Measurements from ENCODE around the gene TNS1.

TNS1 gene

GRCh38 chr2:217976301-217976700 is 26.5 kb downstream of the TNS1 start:
- TF ChIP-seq, protein P1, sequence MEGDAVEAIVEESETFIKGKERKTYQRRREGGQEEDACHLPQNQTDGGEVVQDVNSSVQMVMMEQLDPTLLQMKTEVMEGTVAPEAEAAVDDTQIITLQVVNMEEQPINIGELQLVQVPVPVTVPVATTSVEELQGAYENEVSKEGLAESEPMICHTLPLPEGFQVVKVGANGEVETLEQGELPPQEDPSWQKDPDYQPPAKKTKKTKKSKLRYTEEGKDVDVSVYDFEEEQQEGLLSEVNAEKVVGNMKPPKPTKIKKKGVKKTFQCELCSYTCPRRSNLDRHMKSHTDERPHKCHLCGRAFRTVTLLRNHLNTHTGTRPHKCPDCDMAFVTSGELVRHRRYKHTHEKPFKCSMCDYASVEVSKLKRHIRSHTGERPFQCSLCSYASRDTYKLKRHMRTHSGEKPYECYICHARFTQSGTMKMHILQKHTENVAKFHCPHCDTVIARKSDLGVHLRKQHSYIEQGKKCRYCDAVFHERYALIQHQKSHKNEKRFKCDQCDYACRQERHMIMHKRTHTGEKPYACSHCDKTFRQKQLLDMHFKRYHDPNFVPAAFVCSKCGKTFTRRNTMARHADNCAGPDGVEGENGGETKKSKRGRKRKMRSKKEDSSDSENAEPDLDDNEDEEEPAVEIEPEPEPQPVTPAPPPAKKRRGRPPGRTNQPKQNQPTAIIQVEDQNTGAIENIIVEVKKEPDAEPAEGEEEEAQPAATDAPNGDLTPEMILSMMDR (IDR thresholded peaks at IDR 0.05; ENCODE audit: low read depth, low read length) = no peak
- no peak for DNase-seq (ENCODE audit: extremely low read depth, low read depth)

GRCh38 chr2:217975626-217976025 is 27.2 kb downstream of the TNS1 start:
- TF ChIP-seq, protein P1 (IDR thresholded peaks at IDR 0.05; ENCODE audit: low read depth, low read length) = no peak
- DNase-seq (ENCODE audit: extremely low read depth, low read depth) = no peak

DNA sequence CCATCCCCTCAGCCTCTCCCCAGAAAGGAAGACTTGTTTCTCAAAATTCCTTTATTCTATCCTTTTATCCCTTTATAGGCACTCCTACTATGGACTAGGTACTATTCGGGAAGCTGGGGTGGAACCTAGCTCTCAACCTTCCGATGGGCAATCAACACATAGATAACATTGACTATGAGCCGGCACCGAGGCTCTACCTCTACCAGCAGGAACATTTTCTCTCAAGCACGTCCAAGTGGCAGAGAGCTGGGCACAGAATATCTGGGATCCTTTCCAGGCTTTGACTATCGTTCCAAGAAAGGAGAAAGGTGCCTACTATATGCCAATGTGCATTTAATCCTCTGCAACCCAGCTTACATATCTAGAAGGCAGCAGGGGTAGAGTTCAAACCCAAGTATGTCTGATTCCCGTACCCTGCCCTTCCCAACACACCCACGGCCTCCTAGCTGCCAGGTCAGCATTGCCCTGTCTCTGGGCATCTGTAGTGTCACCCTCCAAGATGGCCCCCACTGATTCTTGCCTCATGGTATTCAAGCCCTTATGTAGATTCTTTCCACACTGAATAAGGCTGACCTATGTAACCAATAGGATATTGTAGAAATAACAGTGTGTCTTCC is 28.3 kb downstream of the TNS1 start:
- DNase-seq (ENCODE audit: extremely low read depth, low read depth) = no peak
- TF ChIP-seq, protein P1 (IDR thresholded peaks at IDR 0.05; ENCODE audit: low read depth, low read length) = no peak

DNA sequence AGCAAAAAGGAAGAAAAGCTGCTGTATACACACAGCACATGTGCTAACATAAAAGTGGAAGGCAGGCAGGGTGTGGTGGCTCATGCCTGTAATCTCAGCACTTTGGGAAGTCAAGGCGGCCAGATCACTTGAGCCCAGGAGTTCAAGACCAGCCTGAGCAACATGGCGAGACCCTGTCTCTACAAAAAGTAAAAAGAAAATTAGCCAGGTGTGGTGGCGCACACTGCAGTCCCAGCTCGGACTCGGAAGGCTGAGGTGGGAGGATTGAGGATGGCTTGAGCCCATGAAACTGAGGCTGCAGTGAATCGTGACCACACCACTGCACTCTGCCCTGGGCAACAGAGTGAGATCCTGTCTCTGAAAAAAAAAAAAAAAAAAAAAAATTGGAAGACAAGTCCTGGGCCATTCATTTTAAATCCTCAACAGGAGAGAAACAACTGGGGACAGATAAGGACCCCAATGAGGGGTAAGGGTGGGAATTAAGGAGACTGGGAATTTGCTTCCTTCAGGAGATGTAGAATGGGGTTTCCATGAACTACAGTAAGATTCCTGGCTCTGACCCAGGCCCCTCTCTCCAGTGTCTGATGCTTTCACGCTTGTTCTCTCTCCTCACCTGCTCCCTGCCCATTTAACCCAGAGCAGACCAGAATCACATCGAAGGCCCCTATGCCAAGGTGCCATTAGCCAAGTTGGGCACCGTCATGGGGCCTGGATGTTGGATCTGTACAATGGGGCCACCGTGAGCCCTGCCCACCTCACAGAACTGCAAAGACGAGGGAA is 29.6 kb downstream of the TNS1 start:
- no peak for DNase-seq (ENCODE audit: extremely low read depth, low read depth)
- TF ChIP-seq, protein P1 (IDR thresholded peaks at IDR 0.05; ENCODE audit: low read depth, low read length) = no peak

- DNase-seq (ENCODE audit: extremely low read depth, low read depth) = no peak
- TF ChIP-seq, protein P1 (IDR thresholded peaks at IDR 0.05; ENCODE audit: low read depth, low read length) = no peak
Measured at GRCh38 chr2:217972490-217972889, 30.3 kb downstream of the TNS1 start.

DNA sequence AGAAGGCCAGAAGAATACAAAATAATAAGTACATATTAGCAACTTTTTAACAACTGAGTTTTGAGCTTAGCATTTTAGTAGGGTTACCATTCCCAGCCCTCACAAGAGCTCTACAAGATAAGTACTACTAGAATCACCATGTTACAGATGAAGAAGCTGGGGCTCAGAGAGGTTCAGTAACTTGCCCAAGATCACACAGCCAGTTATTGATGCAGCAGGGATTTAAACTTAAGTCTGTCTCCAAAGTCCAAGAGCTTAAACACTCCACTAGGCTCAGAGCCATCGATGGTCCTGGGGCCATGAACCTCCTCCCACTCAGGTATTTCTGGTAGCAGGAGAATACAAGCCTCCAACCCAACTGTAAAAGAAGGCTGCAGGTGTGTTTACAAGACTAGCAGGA is 30.8 kb downstream of the TNS1 start:
- TF ChIP-seq, protein P1 (IDR thresholded peaks at IDR 0.05; ENCODE audit: low read depth, low read length) = no peak

DNA sequence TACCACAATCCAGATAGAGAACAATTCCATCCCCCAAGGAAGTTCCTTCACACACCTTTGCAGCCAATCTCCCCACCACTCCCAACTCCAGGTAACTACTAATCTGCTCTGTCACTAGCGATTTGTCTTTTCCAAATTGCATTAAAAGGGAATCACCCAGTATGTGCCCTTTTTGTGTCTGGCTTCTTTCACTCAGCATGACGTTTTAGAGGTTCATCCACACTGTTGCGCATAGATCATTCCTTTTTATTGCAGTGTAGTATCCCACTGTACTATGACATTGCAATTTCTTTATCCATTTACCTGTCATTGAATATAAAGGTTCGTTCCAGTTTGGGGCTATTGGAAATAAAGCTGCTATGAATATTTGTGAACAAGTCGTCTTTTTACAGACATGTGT is 31.6 kb downstream of the TNS1 start:
- TF ChIP-seq, protein P1 (IDR thresholded peaks at IDR 0.05; ENCODE audit: low read depth, low read length) = no peak
- no peak for DNase-seq (ENCODE audit: extremely low read depth, low read depth)

More for the DNA sequence above, 30.8 kb downstream of the TNS1 start:
- DNase-seq (ENCODE audit: extremely low read depth, low read depth) = no peak
